CD4-positive, alpha-beta T cell (primary cell): ENCODE data around the gene RAB27A. TPM values are rescaled to one million over a fixed set of nuclear protein-coding genes. Genes with fewer than 3 reads are reported as not detected.

Experiments used
- ATAC-seq: fragments of 200-7000 bp; cut with Tn5 transposase; one replicate; pipeline ENCODE4 v1.10.0; 2022; ENCODE audit warnings: mild to moderate bottlenecking; ENCODE audit not compliant: poor library complexity
- CTCF ChIA-PET: fragments of 350-600 bp; sonication (Branson Sonifier 250); formaldehyde crosslinking; loops from one replicate; lab custom pipeline; 2021; ENCODE audit warnings: antibody characterized with exemption, inconsistent platforms; lab: Charles Lee
- POLR2A ChIA-PET: fragments of 350-600 bp; sonication (Branson Sonifier 250); formaldehyde crosslinking; loops from one replicate; lab custom pipeline; 2021; ENCODE audit warnings: antibody characterized with exemption, inconsistent platforms; lab: Charles Lee
- DNase-seq, 14 experiments: peaks; one replicate each; pipeline ENCODE4 v3.0.0-alpha.2; 2013 to 2020; ENCODE audit warnings: mixed read lengths in 2 of 14
- H3K27ac ChIP-seq, 2 donors: one replicate each; pipeline versions ENCODE4 v1.5.1 to v1.7.0; 2013; ENCODE audit warnings: low read length in 2 of 2, low read depth in 1 of 2, mild to moderate bottlenecking in 1 of 2
- H3K27me3 ChIP-seq, 2 experiments: 1 replicate in 1 of 2; 2 replicates in 1 of 2; pipeline versions ENCODE4 v1.6.1 to v1.7.0; 2013; ENCODE audit warnings: low read length in 2 of 2, control low read depth in 1 of 2, mild to moderate bottlenecking in 1 of 2, moderate library complexity in 1 of 2; ENCODE audit not compliant: insufficient read depth in 2 of 2, control insufficient read depth in 1 of 2
- H3K36me3 ChIP-seq: one replicate; pipeline ENCODE4 v1.6.1; 2013; ENCODE audit warnings: low read length, control low read depth; ENCODE audit not compliant: insufficient read depth
- H3K4me1 ChIP-seq: one replicate; pipeline ENCODE4 v1.6.1; 2013; ENCODE audit warnings: low read length, control low read depth; ENCODE audit not compliant: insufficient read depth
- H3K4me3 ChIP-seq: one replicate; pipeline ENCODE4 v1.5.1; 2013; ENCODE audit warnings: mild to moderate bottlenecking, low read length, moderate library complexity
- H3K9me3 ChIP-seq, 2 experiments: 1 replicate in 1 of 2; 2 replicates in 1 of 2; pipeline versions ENCODE4 v1.6.1 to v1.7.0; 2013; ENCODE audit warnings: low read length in 2 of 2, mild to moderate bottlenecking in 2 of 2, control low read depth in 1 of 2, moderate library complexity in 1 of 2; ENCODE audit not compliant: control insufficient read depth in 1 of 2, insufficient read depth in 1 of 2
- H3K27ac Mint-ChIP-seq: one replicate; pipeline ENCODE4 v1.8.0; 2020; ENCODE audit warnings: mixed read lengths
- H3K27me3 Mint-ChIP-seq: one replicate; pipeline ENCODE4 v1.8.0; 2021; ENCODE audit warnings: mixed read lengths
- H3K36me3 Mint-ChIP-seq: one replicate; pipeline ENCODE4 v1.8.0; 2021; ENCODE audit warnings: low read depth, mixed read lengths
- H3K4me1 Mint-ChIP-seq: one replicate; pipeline ENCODE4 v1.8.0; 2021; ENCODE audit warnings: low read depth, mixed read lengths
- H3K4me3 Mint-ChIP-seq: one replicate; pipeline ENCODE4 v1.8.0; 2020; ENCODE audit warnings: mild to moderate bottlenecking, mixed read lengths
- H3K9me3 Mint-ChIP-seq: one replicate; pipeline ENCODE4 v1.8.0; 2020; ENCODE audit warnings: mixed read lengths
- intact Hi-C, 2 experiments: fragments of 100-400 bp; cut with DNase I in 1 of 2; cut with micrococcal nuclease in 1 of 2; formaldehyde crosslinking; loops; one replicate each; pipeline versions ENCODE4 v1.15.1 to v1.9.0; 2023 to 2025; cut with DNase I, micrococcal nuclease
- total RNA-seq, 174 experiments: library from RNA in 2 of 174; stranded (reverse) in 2 of 174; gene quantifications; one replicate each; pipeline ENCODE4 v1.2.3 and lab custom pipeline; 2021 to 2026
- TF ChIP-seq, protein P1 (sequence below): fragments of 200-600 bp; IDR thresholded peaks from one replicate; pipeline ENCODE4 v1.8.0; 2022; ENCODE audit warnings: antibody characterized with exemption, mild to moderate bottlenecking

The RAB27A gene
- total RNA-seq, 2 experiments from 2014 or later = 9.0 TPM

DNA sequence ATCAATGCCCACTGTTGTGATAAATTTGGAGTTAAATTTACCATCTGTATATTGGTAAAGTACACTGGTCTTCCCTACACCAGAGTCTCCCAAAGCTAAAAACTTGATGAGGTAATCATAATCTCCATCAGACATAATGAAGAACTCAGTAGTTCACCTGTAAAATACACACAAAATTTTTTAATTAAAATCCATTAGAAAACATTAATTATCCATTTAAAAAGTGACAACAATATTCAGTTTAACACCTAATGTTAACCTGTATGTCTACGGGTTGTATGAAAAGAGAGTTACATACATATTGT, 54.9 kb downstream of the RAB27A start:
- ATAC-seq = no peak
- H3K9me3 ChIP-seq = no peaks in the 10 kb centered on the region
- no peak overlapping the region for H3K4me3 ChIP-seq
- H3K27ac Mint-ChIP-seq = no peak overlapping the region
- H3K9me3 Mint-ChIP-seq = no peaks in the 10 kb centered on the region
- no peaks in the 10 kb centered on the region for H3K4me1 ChIP-seq
- TF ChIP-seq, protein P1, sequence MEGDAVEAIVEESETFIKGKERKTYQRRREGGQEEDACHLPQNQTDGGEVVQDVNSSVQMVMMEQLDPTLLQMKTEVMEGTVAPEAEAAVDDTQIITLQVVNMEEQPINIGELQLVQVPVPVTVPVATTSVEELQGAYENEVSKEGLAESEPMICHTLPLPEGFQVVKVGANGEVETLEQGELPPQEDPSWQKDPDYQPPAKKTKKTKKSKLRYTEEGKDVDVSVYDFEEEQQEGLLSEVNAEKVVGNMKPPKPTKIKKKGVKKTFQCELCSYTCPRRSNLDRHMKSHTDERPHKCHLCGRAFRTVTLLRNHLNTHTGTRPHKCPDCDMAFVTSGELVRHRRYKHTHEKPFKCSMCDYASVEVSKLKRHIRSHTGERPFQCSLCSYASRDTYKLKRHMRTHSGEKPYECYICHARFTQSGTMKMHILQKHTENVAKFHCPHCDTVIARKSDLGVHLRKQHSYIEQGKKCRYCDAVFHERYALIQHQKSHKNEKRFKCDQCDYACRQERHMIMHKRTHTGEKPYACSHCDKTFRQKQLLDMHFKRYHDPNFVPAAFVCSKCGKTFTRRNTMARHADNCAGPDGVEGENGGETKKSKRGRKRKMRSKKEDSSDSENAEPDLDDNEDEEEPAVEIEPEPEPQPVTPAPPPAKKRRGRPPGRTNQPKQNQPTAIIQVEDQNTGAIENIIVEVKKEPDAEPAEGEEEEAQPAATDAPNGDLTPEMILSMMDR = no peak
- intact Hi-C loops = no loop called here
- H3K27me3 ChIP-seq = no peaks in the 10 kb centered on the region
- H3K36me3 Mint-ChIP-seq = peaks cover 61% of the 10 kb centered on the region
- DNase-seq = no peak
- H3K27ac ChIP-seq = no peak overlapping the region
- H3K36me3 ChIP-seq = peaks cover 14% of the 10 kb centered on the region
- H3K4me1 Mint-ChIP-seq = peaks cover 19% of the 10 kb centered on the region
- no peaks in the 10 kb centered on the region for H3K27me3 Mint-ChIP-seq
- no peak overlapping the region for H3K4me3 Mint-ChIP-seq
- ChIA-PET POLR2A (no interaction called here), CTCF (interaction anchor here (1.5 kb wide), 1 partner anchor 15 kb away, joined by 4 read pairs; no protein-coding TSS in a partner anchor)

DNA sequence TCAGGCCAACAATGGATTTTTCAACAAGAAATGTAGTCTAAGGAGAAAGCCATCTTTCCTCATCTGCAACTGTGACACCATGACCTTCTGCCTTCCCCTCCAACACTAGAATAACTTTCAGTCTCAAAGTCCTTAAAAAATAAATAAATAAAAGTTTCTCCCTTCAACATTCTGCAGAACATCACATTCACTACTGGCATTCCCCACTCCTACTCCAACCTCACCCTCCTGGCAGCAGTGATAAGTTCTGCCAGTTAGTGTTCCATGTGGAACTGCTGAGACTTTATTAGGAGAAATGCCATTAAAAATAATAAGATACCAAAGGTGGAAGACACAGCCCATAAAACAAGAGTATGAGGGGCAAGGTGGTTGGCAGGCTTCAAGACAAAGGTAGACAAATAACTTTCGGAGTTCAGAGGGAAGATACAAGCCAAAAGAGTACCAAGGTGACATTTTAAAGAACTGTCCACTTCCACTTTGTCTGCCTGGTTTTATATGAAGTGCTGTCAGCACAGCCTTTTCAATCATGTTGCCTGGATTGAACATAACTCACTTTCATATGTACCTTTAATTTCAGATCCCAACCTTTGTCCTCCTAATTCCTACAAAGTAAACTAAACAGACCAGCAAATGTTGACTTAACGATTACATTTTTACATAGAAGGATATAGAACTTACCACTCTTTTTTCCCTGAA, 55.4 kb downstream of the RAB27A start:
- no peak for DNase-seq
- H3K4me3 Mint-ChIP-seq = no peak overlapping the region
- H3K27ac ChIP-seq = no peak overlapping the region
- TF ChIP-seq, protein P1 = no peak
- ChIA-PET CTCF (interaction anchor here (1.5 kb wide), 1 partner anchor 16 kb away, joined by 4 read pairs; no protein-coding TSS in a partner anchor), POLR2A (no interaction called here)
- peaks cover 64% of the 10 kb centered on the region for H3K36me3 Mint-ChIP-seq
- no peak overlapping the region for H3K4me3 ChIP-seq
- H3K4me1 ChIP-seq = no peaks in the 10 kb centered on the region
- H3K36me3 ChIP-seq = peaks cover 14% of the 10 kb centered on the region
- H3K27me3 ChIP-seq = no peaks in the 10 kb centered on the region
- H3K27me3 Mint-ChIP-seq = no peaks in the 10 kb centered on the region
- no peak overlapping the region for H3K27ac Mint-ChIP-seq
- no peaks in the 10 kb centered on the region for H3K9me3 ChIP-seq
- H3K9me3 Mint-ChIP-seq = no peaks in the 10 kb centered on the region
- intact Hi-C loops = no loop called here
- no peak for ATAC-seq
- H3K4me1 Mint-ChIP-seq = peaks cover 19% of the 10 kb centered on the region

DNA sequence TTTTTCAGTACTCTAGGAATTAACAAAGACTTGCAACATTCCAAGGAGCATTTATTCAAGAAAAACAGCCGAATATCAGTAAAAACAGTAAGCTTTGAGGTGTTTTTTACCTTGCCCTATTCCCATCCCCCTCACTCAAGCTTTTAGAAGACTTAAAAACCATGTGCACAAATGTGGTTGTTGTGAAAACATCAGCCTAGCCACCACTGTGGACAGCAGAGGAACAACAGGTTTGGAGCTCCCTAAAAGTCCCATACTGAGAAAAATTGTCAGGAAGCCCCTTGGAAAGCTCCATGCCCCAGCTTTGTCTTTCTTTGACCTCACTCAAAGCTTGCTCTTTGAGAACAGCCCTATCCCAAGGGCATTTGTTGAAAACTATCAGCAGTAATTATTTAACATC, 58.2 kb downstream of the RAB27A start:
- H3K4me3 ChIP-seq = no peak overlapping the region
- no peak for DNase-seq
- H3K27me3 Mint-ChIP-seq = no peaks in the 10 kb centered on the region
- H3K27ac Mint-ChIP-seq = no peak overlapping the region
- H3K27ac ChIP-seq = no peak overlapping the region
- peaks cover 22% of the 10 kb centered on the region for H3K36me3 ChIP-seq
- H3K36me3 Mint-ChIP-seq = peaks cover 68% of the 10 kb centered on the region
- POLR2A ChIA-PET = interaction anchor here (0.9 to 1.1 kb wide), 2 partner anchors 16 to 36 kb away, joined by 3 read pairs; no protein-coding TSS in a partner anchor
- H3K4me3 Mint-ChIP-seq = no peak overlapping the region
- CTCF ChIA-PET = interaction anchor here (0.9 to 1.1 kb wide), 2 partner anchors 15 to 61 kb away, joined by 3 to 4 read pairs; no protein-coding TSS in a partner anchor
- no peaks in the 10 kb centered on the region for H3K4me1 ChIP-seq
- no peaks in the 10 kb centered on the region for H3K9me3 ChIP-seq
- ATAC-seq = no peak
- TF ChIP-seq, protein P1 = no peak
- no peaks in the 10 kb centered on the region for H3K9me3 Mint-ChIP-seq
- no peaks in the 10 kb centered on the region for H3K27me3 ChIP-seq
- H3K4me1 Mint-ChIP-seq = peaks cover 19% of the 10 kb centered on the region
- intact Hi-C loops = no loop called here
